Measurements from ENCODE around the gene ADGRG3. TPM values are rescaled to one million over a fixed set of nuclear protein-coding genes. Genes with fewer than 3 reads are reported as not detected.
"Not testable (repeated sequence)": the region's sequence is repeated elsewhere in the genome, so short reads cannot be mapped to it uniquely, and the experiment has no call there.

ADGRG3 gene
- total RNA-seq, 1 experiment from 2014 or later, result not detected

DNA sequence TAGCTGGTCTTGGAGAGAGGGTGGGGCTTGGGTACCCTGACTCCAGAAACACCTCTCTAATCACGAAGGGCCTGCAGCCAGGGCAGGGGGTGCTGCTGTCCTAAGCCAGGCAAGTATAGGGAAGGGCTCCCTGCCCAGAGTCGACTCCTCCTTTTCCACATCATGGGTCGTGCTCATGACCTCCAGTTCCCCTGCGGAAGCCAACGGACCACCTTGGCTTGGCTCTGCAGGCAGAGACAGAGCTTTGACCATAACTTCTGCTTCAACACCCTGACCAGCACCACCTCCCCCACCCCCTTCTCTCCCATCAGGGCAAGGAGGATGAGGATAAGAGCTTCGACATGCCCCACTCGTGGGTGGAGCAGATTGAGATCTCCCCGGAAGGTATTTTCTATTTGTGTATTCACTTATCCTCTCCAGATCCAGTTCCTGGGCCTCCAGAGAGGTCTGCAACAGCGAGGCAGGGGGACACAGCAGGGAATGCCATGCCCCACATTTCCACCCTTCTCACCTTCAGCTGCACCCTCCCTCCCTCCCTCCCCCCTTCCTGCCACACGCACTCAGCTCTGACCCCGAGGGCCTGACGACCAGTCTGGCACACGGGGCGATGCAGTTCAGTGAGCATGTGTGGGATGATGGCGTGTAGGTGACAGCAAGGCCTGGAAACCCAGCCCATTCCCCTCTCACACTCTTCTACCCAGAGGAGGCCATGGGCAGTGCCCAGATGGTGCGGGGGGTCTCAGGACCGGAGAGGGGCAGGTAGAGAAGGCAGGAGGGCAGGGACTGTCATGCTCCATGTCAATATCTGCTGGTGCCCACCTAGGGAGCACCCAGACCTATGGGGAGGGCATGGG is 53.5 kb downstream of the ADGRG3 start:
- no peaks in the 10 kb centered on the region for H3K27me3 ChIP-seq (replicated peaks)
- no peak overlapping the region for H3K27ac ChIP-seq
- no peaks in the 10 kb centered on the region for H3K36me3 ChIP-seq
- no peak overlapping the region for H3K4me3 ChIP-seq
- H3K9me3 ChIP-seq (replicated peaks), result no peaks in the 10 kb centered on the region
- no peak for DNase-seq (ENCODE audit: low read depth in 1 of 2, low spot score in 2 of 2)
- no peaks in the 10 kb centered on the region for H3K4me1 ChIP-seq (replicated peaks)

DNA sequence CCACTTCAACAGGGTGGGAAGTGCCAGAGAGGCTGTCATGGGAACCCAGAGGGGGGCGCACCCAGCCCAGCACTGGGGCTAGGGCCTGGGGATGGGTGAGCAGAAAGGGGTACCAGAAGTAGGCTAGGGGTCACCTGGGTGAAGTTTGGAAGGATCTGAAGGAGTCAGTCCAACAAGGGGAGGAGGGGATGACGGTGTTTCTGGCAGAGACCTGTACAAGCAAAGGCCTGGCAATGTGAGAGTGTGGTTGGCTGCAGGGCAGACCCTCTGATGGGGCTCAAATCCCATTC is 54.0 kb downstream of the ADGRG3 start:
- DNase-seq (ENCODE audit: low read depth in 1 of 2, low spot score in 2 of 2), result no peak
- H3K27ac ChIP-seq, result no peak overlapping the region
- no peaks in the 10 kb centered on the region for H3K36me3 ChIP-seq
- H3K4me3 ChIP-seq, result no peak overlapping the region
- H3K27me3 ChIP-seq (replicated peaks), result no peaks in the 10 kb centered on the region
- H3K9me3 ChIP-seq (replicated peaks), result no peaks in the 10 kb centered on the region
- no peaks in the 10 kb centered on the region for H3K4me1 ChIP-seq (replicated peaks)

DNA sequence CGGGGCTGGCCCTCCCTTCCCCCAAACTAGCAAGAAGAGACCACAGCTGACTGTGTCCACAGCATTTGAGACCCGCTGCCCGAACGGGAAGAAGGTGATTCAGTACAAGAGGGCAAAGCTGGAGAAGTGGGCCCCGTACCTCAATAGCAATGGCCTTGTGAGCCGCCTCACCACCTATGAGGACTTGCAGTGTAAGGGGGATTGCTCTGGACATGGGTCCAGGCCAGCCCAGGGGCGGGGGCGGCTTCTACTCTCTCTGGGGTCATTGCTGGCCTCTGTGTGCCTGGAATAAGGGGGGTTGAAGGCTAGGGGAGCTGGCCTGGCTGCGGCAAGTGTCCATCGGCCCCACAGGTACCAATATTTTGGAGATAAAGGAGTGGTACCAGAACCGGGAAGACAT is 54.5 kb downstream of the ADGRG3 start:
- DNase-seq (ENCODE audit: low read depth in 1 of 2, low spot score in 2 of 2), result no peak
- H3K27me3 ChIP-seq (replicated peaks), result no peaks in the 10 kb centered on the region
- no peak overlapping the region for H3K27ac ChIP-seq
- no peaks in the 10 kb centered on the region for H3K36me3 ChIP-seq
- no peak overlapping the region for H3K4me3 ChIP-seq
- no peaks in the 10 kb centered on the region for H3K4me1 ChIP-seq (replicated peaks)
- H3K9me3 ChIP-seq (replicated peaks), result no peaks in the 10 kb centered on the region

DNA sequence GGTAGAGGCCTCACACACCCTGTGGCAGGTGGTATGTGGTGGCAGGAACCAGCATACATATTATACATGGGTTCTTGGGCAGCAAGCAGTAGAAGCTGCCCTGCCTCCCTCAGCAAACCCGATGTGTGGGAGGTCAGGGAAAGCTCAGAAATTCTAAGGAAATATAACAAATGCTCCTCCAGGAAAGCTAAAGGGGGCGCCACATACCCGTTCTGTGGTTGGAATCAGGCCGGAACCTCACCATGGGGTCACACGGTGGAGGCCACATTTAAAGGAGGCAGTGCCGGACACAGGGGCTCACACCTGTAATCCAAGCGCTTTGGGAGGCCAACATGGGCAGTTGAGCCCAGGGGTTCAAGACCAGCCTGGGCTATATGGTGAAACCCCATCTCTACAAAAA is 55.1 kb downstream of the ADGRG3 start:
- H3K4me3 ChIP-seq, result no peak overlapping the region
- no peaks in the 10 kb centered on the region for H3K27me3 ChIP-seq (replicated peaks)
- H3K27ac ChIP-seq, result no peak overlapping the region
- no peaks in the 10 kb centered on the region for H3K36me3 ChIP-seq
- H3K9me3 ChIP-seq (replicated peaks), result no peaks in the 10 kb centered on the region
- no peaks in the 10 kb centered on the region for H3K4me1 ChIP-seq (replicated peaks)
- no peak for DNase-seq (ENCODE audit: low read depth in 1 of 2, low spot score in 2 of 2)

DNA sequence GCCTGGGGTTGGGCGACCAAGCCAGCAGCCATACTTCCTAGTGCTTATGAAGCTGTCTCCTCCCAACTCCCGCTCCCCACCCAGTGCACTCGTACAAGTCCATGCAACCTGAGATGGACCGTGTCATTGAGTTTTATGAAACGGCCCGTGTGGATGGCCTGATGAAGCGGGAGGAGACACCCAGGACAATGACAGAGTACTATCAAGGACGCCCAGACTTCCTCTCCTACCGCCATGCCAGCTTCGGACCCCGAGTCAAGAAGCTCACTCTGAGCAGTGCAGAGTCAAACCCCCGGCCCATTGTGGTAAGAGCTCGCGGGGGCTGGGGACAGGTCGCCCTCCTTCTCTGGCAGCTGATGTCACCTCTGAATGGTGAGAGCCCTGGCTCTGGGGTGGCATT is 56.4 kb downstream of the ADGRG3 start:
- Histone ChIP-seq H3K4me1 (replicated peaks) (no peaks in the 10 kb centered on the region), H3K9me3 (replicated peaks) (no peaks in the 10 kb centered on the region), H3K27me3 (replicated peaks) (no peaks in the 10 kb centered on the region), H3K36me3 (no peaks in the 10 kb centered on the region), H3K27ac (no peak overlapping the region), H3K4me3 (no peak overlapping the region)
- no peak for DNase-seq (ENCODE audit: low read depth in 1 of 2, low spot score in 2 of 2)

DNA sequence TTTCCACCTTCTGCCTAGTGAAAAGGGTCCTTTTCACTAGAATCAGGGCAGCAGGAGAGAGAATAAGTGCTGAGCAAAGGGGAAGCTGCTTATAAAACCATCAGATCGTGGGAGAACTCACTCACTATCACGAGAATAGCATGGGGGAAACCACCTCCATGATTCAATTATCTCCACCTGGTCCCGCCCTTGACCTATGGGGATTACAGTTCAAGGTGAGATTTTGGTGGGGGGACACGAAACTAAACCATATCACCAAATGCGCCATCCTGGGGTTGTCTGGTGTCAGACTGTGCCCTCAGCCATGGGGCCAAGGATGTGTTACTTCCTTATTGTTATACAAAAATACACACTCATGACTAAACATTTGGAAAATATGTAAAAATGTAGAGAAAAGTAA is 57.0 kb downstream of the ADGRG3 start:
- Histone ChIP-seq H3K4me3 (no peak overlapping the region), H3K9me3 (replicated peaks) (no peaks in the 10 kb centered on the region), H3K27me3 (replicated peaks) (no peaks in the 10 kb centered on the region), H3K36me3 (no peaks in the 10 kb centered on the region), H3K4me1 (replicated peaks) (no peaks in the 10 kb centered on the region), H3K27ac (no peak overlapping the region)
- no peak for DNase-seq (ENCODE audit: low read depth in 1 of 2, low spot score in 2 of 2)

DNA sequence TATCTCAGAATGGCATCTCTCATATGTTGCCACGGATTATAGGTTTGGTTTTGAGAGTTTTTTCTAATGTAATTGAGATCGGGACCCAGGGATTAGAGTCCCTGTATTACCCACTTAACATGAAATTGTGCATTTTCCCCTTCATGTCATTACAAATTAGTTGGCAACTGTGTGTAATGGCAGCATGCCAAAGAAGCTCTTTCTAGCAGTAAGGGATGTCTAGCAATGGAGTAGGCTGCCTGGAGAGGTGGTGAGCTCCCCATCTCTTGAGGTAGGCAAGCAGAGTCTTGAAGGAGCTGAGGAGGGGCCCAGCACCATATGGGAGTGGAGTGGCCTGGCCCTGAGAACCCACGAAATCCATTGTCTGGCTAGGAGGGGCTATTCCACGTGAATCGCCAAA is 57.4 kb downstream of the ADGRG3 start:
- DNase-seq (ENCODE audit: low read depth in 1 of 2, low spot score in 2 of 2), result no peak
- Histone ChIP-seq H3K36me3 (no peaks in the 10 kb centered on the region), H3K27ac (no peak overlapping the region), H3K27me3 (replicated peaks) (no peaks in the 10 kb centered on the region), H3K4me3 (no peak overlapping the region), H3K9me3 (replicated peaks) (no peaks in the 10 kb centered on the region), H3K4me1 (replicated peaks) (no peaks in the 10 kb centered on the region)

DNA sequence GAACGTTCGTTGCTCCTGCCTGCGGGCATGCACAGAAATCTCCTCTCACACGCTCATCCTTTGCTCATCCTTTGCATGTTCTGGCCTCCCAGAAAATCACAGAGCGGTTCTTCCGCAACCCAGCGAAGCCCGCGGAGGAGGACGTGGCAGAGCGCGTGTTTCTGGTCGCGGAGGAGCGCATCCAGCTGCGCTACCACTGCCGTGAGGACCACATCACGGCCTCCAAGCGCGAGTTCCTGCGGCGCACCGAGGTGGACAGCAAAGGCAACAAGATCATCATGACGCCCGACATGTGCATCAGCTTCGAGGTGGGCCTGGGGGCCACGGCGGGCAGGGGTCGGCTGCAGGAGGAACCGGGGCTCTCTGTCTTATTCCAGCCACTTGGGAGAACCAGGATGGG is 57.9 kb downstream of the ADGRG3 start:
- H3K9me3 ChIP-seq (replicated peaks), result no peaks in the 10 kb centered on the region
- no peak overlapping the region for H3K27ac ChIP-seq
- DNase-seq (ENCODE audit: low read depth in 1 of 2, low spot score in 2 of 2), result no peak
- no peaks in the 10 kb centered on the region for H3K4me1 ChIP-seq (replicated peaks)
- no peaks in the 10 kb centered on the region for H3K27me3 ChIP-seq (replicated peaks)
- no peak overlapping the region for H3K4me3 ChIP-seq
- no peaks in the 10 kb centered on the region for H3K36me3 ChIP-seq

DNA sequence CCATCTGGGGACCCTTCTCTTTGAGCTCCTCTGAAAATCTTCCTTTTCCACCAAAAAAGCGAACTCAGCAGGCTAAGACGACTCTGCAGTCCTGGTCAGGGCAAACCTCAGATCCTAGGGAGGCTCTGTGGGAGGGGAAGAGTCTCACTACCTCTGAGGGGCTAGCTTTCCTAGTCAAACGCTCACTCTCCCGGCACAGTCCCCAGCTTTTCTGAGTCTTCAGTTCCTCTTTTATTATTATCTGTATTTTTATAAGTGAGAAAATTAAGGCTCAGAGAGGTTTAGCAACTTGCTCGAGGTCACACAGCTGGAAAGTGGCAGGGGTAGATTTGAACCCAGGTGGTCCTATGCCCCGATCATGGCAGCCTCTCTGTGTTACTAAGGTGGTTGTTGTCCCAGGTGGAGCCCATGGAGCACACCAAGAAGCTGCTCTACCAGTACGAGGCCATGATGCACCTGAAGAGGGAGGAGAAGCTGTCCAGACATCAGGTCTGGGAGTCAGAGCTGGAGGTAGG is 58.4 kb downstream of the ADGRG3 start:
- Histone ChIP-seq H3K27me3 (replicated peaks) (no peaks in the 10 kb centered on the region), H3K4me3 (no peak overlapping the region), H3K27ac (no peak overlapping the region), H3K9me3 (replicated peaks) (no peaks in the 10 kb centered on the region), H3K4me1 (replicated peaks) (no peaks in the 10 kb centered on the region), H3K36me3 (no peaks in the 10 kb centered on the region)
- no peak for DNase-seq (ENCODE audit: low read depth in 1 of 2, low spot score in 2 of 2)

DNA sequence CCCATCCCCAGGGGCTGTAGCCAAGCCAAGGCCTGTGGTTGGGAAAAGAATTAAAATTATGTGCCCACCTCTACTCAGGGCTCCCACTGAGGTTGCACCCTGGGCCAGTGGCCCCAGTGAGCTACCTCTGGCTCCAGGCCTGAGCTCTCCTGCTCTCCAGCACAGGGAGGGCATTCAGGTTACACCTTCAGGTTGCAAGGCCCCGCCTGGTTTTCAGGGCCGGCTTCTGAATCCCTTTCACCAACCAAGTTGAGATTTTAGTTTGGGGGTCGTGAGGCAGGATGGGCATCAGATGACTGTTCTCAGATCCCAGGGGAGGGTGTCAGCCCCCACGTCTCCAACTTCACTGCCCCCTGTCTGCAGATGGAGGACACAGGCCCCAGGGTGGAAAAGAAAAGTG is 59.5 kb downstream of the ADGRG3 start:
- H3K27ac ChIP-seq, result no peak overlapping the region
- H3K4me3 ChIP-seq, result no peak overlapping the region
- DNase-seq (ENCODE audit: low read depth in 1 of 2, low spot score in 2 of 2), result no peak
- H3K4me1 ChIP-seq (replicated peaks), result no peaks in the 10 kb centered on the region
- H3K27me3 ChIP-seq (replicated peaks), result no peaks in the 10 kb centered on the region
- no peaks in the 10 kb centered on the region for H3K9me3 ChIP-seq (replicated peaks)
- H3K36me3 ChIP-seq, result no peaks in the 10 kb centered on the region

DNA sequence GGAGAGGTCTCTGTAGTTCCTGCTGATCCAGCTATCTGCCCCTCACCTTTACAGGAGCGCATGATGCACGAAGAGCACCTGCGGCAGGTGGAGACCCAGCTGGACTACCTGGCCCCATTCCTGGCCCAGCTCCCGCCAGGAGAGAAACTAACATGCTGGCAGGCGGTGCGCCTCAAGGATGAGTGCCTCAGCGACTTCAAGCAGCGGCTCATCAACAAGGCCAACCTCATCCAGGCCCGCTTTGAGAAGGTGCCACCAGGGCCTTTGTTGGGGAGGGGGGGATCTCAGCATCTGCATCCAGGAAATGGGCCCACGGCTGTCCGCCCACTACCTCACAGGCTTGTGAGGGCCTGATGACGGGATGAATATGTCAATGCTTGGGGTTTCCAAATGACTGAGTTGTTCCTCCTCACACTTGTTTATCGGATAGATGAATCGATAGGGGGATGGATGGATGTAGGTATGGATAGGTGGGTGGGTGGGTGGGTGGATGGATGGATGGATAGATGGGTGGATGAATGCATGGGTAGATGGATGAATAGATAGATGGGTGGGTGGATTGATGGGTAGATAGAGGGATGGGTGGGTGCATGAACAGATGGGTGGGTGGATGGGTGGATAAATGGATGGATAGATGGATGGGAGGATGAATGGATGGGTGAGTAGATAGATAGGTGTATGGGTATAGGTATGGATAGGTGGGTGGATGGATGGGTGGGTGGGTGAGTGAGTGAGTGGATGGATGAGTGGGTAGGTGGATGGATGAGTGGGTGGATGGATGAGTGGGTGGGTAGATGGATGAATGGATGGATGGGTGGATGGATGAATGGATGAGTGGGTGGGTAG is 60.5 kb downstream of the ADGRG3 start:
- H3K36me3 ChIP-seq, result no peaks in the 10 kb centered on the region
- H3K27ac ChIP-seq, result no peak overlapping the region
- H3K4me3 ChIP-seq, result no peak overlapping the region
- no peaks in the 10 kb centered on the region for H3K27me3 ChIP-seq (replicated peaks)
- H3K9me3 ChIP-seq (replicated peaks), result no peaks in the 10 kb centered on the region; the same call in 1 of the 2 replicates
- DNase-seq (ENCODE audit: low read depth in 1 of 2, low spot score in 2 of 2), result no peak
- H3K4me1 ChIP-seq (replicated peaks), result no peaks in the 10 kb centered on the region

DNA sequence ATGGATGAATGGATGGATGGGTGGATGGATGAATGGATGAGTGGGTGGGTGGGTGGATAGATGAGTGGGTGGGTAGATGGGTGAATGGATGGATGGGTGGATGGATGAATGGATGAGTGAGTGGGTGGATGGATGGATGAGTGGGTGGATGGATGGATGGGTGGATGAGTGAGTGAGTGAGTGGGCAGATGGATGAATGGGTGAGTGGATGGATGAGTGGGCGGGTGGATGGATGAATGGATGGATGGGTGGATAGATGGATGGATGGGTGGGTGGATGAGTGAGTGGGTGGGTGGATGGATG is 61.0 kb downstream of the ADGRG3 start:
- Histone ChIP-seq H3K27me3 (replicated peaks) (no peaks in the 10 kb centered on the region), H3K27ac (no peak overlapping the region), H3K9me3 (replicated peaks) (no peaks in the 10 kb centered on the region; the same call in 1 of the 2 replicates), H3K36me3 (no peaks in the 10 kb centered on the region), H3K4me1 (replicated peaks) (no peaks in the 10 kb centered on the region), H3K4me3 (no peak overlapping the region)
- no peak for DNase-seq (ENCODE audit: low read depth in 1 of 2, low spot score in 2 of 2)

DNA sequence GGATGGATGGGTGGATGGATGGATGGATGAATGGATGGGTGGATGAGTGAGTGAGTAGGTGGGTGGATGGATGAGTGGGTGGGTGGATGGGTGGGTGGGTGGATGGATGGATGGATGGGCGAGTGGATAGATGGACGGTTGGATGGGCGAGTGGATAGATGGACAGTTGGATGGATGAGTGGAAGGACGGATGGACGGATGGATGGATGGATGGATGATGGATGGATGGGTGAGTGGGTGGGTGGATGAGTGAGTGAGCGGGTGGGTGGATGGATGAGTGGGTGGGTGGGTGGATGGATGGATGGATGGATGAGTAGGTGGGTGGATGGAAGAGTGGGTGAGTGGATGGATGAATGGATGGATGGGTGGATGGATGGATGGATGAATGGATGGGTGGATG is 61.7 kb downstream of the ADGRG3 start:
- H3K27me3 ChIP-seq (replicated peaks); H3K9me3 ChIP-seq (replicated peaks); H3K27ac ChIP-seq; H3K4me3 ChIP-seq; H3K4me1 ChIP-seq (replicated peaks); DNase-seq (ENCODE audit: low read depth in 1 of 2, low spot score in 2 of 2); H3K36me3 ChIP-seq: not testable (repeated sequence)
